HG03571 (cell line): Measurements from ENCODE around the gene UNC93B1.
"Not testable (repeated sequence)": the region's sequence is repeated elsewhere in the genome, so short reads cannot be mapped to it uniquely, and the experiment has no call there.

Source experiments
- ATAC-seq: cut with Tn5 transposase; IDR thresholded peaks from one replicate; pipeline ENCODE4 v1.9.1; 2021; ENCODE audit not compliant: unreplicated experiment

UNC93B1 gene

DNA sequence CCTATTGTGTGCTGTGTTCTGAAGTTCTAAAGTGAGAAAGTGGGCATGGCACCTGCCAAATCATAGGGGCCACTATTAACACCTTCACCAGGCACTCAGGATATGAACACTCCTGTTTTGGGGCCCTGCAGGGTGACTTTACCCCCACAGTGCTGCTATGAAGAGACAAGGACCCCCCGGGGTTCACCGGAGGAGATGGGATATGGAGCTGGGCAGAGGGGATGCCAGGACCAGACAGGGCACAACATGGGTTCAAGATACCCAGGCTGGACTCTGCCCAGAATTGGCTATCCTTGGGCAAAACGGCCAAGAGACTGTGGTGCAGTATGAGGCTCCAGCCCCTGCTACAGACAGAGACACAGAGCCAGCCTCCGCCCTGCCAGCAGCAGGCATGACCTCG lies 9.5 kb downstream of the UNC93B1 start:
- ATAC-seq: not testable (repeated sequence)

DNA sequence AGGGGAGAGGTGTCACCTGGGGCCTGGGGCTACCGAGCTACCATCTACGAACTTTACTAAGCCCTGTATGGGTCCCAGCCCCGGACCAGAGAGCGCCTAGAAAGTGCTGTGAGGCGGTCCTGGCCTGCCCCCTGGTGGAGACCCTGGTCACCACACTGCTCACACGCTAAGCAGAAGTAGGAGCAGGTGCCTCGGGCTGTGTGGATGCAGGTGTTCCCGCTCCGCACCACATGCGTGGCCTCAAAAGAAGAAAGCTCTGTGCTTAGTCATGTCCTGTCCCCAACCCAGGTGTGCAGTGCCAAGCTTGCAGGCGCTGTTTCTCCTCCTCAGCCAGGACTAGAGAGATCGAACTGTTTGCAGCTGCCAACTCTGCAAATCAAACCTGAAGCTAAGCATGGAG lies 10.1 kb downstream of the UNC93B1 start:
- ATAC-seq: not testable (repeated sequence)

DNA sequence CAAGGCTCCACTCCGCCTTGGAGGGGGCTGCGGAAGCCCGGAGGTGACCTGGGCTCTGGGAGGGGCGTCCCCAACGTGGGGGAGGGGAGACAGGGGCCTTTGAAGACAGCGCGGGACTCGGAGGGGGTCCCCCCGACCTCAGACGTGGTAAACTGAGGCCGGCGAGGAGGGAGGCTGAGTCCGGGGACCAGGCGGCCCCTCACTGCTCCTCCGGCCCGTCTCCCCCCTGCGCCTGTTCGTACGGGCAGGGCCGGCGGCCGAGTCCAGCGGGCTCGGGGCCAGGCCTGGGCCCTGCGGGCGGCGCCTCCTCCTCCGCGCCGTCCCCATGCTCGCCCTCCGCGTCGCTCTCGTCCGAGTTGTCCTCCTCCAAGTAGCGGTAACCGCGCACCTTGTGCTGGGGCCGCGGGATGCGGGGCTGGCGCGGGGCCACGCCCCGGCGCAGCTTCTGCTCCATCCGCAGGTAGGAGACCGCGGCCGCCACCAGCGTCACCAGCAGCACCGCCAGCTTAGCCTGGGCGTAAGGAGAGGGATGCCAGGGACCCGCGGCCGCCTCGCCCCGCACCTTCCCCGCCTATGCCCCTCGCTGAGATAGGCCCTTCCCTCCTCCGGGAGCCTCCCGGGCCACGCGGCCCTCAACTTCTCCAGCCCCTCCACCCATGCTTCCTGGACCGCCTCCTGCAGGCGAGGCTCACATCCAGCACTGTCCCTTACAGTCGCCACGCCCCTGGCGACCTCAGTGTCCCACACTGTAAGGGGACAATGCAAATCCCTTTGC lies 12.4 kb downstream of the UNC93B1 start:
- ATAC-seq: not testable (repeated sequence)

DNA sequence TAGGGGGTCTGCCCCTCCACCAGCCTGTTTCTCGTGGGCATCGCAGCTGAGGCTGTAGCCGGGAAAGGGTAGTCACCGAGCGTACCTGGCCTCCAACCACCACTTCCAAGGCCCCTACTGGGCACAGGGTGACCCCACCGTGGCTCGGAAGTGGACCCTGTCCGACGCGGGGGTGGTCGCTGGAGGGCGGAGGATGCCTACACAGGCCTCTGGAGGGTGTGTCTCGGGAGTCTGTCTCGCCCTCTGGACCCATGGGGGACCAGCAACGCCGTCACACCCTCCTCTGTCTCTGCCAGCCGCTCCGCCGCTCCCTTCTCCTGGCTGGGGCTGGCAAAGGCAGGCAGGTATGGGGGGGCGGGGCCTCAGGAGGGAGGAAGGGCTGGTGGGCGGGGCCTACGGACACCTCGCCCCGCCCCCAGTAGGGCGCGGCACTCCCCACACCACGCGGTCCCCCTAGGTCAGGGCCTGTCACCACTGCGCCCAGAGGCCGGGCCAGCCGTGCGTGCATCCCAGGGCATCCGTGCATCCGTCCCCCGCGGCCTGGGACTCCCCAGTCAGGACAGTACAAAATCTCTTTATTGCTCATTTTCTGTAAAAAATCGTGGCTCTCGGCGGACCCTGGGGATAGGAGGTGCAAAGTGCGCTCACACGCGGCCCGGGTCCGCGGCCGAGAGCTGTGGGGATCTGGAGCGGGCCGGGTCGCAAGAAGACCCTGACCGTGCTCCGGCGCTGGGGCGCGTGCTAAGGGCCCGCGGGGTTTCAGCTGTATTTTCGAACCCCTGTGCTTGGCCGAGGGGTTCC lies 13.2 kb downstream of the UNC93B1 start:
- ATAC-seq: not testable (repeated sequence)

DNA sequence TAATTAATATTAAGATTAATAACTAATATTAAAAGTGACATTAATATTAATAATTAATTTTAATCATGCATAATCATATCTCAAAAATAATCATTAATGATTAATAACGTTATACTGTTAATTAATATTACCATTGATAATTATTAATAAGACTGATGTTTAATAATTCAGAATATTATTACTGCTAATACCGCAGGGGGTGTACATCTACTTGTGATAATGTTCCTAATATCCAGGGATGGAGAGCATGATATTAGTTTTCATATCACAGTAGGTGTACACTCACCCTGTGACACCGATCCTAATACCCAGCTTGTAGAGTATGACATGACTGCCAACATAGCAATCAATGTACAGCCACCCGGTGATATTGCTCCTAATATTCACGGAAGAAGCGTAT lies 18.6 kb downstream of the UNC93B1 start:
- not testable (repeated sequence) for ATAC-seq

DNA sequence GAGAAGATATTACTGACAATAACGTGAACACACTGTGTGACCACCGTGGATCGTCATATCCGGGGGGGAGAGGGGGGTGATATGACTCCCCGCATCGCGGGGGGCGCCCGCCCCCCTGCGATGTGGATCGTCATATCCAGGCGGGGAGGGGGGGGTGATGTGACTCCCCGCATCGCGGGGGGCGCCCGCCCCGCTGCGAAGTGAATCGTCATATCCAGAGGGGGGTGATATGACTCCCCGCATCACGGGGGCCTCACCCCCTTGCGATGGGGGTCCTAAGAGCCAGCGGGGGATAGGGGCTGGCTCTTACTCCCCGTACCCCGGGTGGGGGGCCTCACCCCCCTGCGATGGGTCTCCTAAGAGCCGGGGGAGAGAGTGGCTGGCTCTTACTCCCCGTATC lies 19.9 kb downstream of the UNC93B1 start:
- no peak for ATAC-seq

DNA sequence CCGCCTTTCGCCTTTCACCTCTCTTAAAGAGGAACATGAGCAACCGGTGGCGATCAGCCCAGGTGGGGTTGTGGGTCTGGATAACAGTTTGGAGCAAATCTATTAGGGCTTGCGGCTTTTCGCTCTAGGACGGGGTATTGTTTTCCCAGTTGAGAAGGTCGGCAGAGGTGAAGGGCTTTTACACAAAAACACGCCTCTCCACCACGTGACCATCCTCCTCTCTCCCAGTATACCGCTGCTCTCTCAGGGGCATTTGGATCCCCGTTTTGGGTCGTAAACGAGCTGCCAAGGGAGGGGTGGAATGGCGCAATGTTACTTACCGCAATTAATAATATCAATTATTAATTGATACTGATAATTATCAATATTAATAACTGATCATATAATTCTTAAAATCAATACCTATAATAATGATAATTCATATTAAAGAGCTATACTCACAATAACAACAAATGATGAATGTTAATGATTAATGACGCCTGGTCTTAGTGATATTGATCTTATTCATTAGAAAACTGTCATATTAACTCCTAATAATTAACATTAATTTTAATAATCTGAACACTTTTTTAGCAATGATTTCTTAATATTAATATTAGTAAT lies 21.5 kb downstream of the UNC93B1 start:
- not testable (repeated sequence) for ATAC-seq

DNA sequence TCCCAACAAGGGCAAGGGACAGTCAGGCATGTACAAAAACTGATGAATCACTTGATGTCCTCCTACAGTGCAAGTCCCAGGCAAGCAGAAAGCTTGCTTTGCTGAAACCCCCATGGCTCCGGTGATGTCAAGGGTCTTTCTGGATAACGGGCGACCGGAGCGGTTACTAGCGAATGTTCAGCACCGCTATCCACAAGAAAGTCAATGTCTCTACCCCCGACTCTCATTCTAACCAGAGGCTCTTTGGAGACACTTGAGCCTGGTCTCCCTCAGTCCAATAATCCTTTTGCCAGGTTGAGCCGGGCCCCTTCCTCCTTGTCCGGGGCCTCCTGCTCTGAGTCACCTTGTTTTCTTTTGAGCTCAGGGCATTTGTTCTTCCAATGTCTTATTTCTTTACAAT lies 22.7 kb downstream of the UNC93B1 start:
- ATAC-seq: not testable (repeated sequence)

DNA sequence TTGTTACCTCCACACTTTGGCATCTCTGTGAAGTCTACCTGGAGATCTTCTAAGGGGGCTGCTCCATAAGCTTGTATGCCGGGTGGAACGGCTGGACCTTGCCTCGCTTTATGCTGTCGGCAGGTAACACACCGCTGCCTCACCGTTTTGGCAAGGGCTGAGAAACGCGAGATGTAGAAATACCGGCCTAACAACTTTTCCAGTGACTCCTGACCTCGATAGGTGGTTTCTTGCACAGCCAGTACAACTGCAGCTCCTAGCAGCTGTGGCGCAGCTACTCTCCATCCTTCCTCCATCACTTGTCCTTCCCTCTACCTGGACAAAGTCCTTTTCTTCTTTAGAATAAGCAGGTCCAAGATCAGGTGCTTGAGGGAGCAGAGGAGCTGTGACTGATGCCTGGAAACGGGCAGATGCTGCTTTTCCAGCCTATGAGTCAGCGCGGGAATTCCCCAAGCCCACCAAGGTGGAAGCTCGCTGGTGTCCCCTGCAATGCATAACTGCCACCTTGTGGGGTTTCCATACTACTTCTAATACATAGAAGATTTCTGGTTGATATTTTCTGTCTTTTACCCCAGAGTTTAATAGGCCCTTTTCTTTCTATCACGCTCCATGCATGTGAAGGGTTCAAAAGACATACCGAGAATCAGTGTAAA lies 25.0 kb downstream of the UNC93B1 start:
- not testable (repeated sequence) for ATAC-seq

DNA sequence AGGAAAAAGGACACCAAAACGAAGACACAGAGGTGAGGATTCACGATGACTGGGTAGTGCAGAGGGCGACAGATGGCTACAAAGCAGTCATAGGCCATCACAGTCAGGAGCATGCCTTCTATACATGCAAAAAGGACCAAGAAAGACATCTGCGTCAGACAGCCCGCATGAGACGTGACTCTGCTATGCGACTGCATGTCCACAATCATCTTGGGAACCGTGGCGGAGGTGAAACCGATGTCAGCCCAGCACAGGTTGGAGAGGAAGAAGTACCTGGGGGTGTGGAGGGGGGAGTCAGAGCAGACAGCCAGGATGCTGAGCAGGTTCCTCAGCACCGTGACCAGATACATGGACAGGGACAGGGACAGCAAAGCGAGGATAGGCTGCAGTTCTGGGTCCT lies 29.2 kb downstream of the UNC93B1 start:
- ATAC-seq: not testable (repeated sequence)

DNA sequence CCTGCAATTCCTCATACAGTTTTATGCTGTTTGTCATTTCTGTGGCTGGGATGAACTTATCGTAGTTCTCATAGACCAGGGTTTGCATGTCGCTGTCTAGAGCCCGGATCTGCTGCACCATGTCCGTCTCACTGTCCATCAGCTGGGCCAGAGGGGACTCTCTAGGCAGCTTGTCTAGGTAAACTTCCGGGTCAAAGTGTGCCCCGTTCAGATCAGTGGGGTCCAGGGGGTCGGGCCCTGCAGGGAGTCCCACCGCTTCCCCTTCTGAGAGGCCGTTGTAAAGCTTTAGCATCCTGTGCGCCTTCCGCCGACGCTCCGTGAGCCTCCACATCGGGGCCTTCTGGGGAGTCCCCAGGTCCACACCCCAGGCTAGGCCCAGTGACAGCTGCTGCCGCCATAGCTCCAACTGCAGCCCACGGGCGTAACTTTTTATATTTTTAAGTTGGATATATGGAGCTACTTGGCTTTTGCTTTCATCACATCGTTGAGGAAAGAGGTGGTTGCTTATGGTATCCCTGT lies 38.0 kb downstream of the UNC93B1 start:
- ATAC-seq: not testable (repeated sequence)

DNA sequence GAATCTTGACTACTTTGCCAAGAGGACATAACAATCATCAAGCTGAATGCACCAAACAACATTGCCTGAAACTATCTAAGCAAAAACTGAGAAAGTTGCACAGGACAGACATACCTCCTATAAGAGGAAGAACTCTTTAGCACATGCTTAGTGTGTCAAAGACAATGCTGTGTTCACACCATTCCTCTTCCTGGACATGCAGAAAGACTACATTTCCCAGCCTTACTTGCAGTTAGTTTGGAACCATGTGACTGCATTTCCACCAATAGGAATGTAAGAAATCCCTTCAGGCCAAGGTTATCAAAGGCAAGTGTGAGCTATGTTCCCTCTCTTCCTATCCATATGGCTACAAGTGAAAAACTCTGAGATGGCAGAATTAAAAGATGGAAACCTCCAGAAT lies 39.2 kb downstream of the UNC93B1 start:
- not testable (repeated sequence) for ATAC-seq

DNA sequence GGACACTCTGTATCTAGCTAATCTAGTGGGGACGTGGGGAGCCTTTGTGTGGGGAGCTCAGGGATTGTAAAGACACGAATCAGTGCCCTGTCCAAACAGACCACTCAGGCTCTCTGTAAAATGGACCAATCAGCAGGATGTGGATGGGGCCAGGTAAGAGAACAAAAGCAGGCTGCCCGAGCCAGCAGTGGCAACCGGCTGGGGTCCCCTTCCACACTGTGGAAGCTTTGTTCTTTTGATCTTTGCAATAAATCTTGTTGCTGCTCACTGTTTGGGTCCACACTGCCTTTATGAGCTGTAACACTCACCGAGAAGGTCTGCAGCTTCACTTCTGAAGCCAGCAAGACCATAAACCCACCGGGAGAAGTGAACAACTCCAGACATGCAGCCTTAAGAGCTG lies 40.0 kb downstream of the UNC93B1 start:
- ATAC-seq: not testable (repeated sequence)

DNA sequence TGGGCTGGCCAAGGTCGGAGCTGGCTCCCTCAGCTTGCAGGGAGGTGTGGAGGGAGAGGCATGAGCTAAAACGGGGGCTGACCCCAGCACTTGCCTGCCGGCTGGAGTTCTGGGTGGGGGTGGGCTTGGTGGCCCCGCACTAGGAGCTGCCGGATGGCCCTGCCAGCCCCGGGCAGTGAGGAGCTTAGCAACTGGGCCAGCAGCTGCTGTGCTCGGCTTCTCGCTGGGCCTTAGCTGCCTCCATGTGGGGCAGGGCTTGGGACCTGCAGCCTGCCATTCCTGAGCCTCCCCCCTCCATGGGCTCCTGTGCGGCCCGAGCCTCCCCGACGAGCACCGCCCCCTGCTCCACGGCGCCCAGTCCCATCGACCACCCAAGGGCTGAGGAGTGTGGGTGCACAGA lies 40.7 kb downstream of the UNC93B1 start:
- ATAC-seq: not testable (repeated sequence)

DNA sequence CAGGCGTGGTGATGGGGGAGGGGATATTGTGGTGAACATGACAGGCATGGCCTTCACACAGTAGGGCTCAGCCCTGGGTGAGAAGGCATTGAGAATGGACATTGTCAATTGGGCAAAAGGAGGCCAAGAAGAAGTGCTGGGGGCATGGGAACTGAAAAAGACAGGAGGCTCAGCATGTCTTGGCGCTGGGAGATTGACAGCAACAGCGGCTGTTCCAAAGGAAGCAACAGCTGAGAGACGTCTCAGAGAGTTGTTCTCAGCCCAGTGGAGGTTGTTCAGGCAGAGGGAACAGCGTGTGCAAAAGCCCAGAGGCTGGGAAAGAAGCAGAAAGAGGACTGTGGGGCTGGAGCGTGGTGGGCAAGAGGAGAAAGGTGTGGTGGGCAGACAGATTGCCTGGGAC lies 47.7 kb downstream of the UNC93B1 start:
- ATAC-seq: not testable (repeated sequence)

DNA sequence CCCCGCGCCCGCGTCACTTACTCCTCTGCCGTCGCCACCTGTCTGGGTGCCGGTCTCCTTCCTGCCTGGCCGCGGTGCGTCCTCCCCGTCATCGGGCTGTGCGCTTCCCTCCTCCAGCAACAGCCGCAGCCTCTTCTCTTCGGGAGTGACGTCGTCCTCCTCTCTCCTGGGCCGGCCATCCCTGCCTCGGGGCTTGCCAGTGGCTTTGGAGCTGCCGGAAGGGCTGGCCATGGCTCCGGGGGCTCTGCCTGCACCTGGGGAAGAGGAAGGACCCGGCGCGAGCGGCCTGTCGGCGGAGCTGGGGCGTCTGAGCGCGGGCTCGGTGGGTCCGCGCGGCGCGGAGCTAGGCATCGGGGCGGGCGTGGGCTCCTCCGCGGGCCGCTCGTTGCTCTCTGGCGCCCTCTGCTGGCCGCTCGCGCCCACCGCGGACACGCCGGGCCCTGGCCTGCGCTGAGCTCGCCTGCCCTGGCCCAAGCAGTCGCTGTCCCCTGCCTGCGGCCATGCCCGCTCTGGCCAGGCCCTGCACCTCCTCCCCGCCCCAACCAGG lies 48.4 kb downstream of the UNC93B1 start:
- not testable (repeated sequence) for ATAC-seq

DNA sequence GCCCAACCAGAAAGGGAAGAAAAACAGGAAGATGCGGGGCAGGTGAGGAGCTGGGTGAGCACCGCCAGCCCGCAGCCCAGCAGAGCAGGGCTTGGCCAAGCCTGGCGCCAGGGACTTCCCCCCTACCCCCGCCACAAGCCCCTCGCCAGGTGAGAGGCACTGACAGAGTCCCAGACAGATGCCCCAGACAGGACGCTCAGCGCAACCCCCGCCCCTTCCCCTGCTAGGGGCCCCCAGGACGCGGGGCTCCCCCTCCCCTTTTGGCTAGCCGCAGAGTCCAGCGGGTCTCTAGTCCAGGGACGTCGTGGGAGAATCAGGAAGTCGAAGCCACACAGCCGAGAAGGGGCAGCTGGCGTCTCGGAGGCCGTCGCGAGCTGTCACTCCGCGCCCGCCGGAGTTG lies 48.9 kb downstream of the UNC93B1 start:
- not testable (repeated sequence) for ATAC-seq

DNA sequence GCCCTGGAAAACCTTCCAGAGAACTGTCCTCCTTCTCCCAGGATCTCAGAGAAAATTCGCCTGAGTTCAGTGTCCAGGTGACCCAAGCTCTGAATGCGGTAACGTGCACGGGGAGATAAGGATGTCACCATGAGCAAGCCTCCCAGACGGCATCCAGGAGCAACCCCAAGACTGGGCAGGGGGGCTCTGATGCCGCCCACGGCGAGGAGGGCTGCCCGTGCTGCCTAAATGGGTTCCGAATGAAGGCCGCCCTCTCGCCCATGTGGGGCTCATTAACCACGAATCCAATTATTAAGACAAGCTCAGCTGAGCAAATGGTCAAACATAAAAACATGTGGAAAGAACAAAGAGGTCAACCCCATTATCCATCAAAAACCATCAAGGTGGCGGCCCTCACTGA lies 49.6 kb downstream of the UNC93B1 start:
- ATAC-seq: not testable (repeated sequence)

DNA sequence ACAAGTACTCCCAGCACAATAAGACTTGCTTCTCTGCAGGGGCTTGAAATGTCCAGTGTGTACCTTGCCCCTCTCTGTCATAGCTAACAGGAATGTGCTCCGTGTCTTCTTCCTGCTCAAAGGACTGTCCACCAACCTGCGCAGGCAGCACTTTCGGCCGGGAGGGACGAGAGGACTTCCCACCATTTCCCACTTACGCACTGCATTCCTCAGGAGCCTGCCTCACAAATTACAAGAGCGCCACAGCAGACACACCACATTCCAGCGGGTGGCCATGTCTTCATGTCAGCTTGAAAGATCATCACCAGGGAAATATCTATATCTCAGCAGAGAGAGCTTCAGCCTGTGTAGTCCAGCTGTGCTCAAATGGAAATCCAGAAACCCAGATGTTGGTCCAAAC lies 53.2 kb downstream of the UNC93B1 start:
- ATAC-seq: not testable (repeated sequence)

DNA sequence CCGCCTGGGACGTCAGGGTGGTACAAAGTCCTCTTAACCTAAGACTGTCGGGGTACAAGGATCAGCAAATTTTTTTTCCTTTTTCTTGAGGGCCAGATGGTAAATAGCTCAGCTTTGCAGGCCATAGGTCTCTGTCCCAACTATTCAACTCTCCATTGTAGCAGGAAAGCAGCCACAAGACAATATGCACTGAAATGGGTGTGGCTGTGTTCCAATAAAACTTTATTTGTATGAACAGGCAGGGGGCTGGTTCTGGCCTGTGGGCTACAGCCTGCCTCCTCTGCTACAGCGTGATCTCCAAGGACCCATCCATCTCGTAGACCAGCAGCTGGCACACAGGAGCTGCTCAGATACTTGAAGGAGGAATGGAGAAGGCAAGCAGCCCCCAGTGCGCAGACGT lies 56.1 kb downstream of the UNC93B1 start:
- not testable (repeated sequence) for ATAC-seq

DNA sequence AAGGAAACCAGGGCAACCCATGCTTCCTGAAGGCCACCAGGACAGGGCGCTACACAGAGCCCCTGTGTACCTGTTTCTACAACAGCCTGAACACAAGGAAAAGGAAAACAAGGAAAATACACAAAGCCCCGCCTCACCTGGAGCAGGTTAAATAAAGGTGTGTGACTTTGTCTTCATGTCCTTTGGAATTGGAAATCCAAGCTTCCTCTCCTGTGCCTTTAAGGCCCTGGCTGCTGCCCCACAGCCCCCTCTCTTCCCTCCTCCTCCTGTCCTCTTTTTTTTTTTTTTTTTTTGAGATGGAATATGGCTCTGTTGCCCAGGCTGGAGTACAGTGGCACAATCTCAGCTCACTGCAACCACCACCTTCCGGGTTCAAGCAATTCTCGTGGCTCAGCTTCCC lies 57.5 kb downstream of the UNC93B1 start:
- not testable (repeated sequence) for ATAC-seq
